K562 (cell line): Measurements from ENCODE around the gene MERTK. TPM values are rescaled to one million over a fixed set of nuclear protein-coding genes. Genes with fewer than 3 reads are reported as not detected.

ENCODE experiments used
- ARID1B ChIP-seq: fragments of 450-650 bp; IDR thresholded peaks from 2 replicates; pipeline ENCODE4 v1.6.1; 2016; ENCODE audit warnings: antibody characterized with exemption, mild to moderate bottlenecking, inconsistent platforms
- ARID2 ChIP-seq: fragments of 450-650 bp; IDR thresholded peaks from 2 replicates; pipeline ENCODE4 v1.6.1; 2017; ENCODE audit warnings: antibody characterized with exemption, mild to moderate bottlenecking
- CAMTA2 ChIP-seq: fragments of 250-450 bp; sonication (Bioruptor Pico); conservative IDR thresholded peaks from 2 replicates; pipeline ENCODE4 v1.5.1; 2022
- CBX8 ChIP-seq: fragments of 200-600 bp; sonication (generic); IDR thresholded peaks from 2 replicates; pipeline ENCODE4 v1.6.1; 2012; ENCODE audit warnings: borderline replicate concordance, mixed run types, low read depth, mild to moderate bottlenecking, moderate library complexity, mixed read lengths, low read length, control low read depth, inconsistent platforms; ENCODE audit not compliant: poor library complexity, severe bottlenecking; ENCODE audit errors: extremely low read depth
- HMGXB4 ChIP-seq: sonication (generic); formaldehyde crosslinking; IDR thresholded peaks from 2 replicates; pipeline ENCODE4 v1.8.1; 2023; ENCODE audit warnings: mild to moderate bottlenecking, missing genetic modification reagents
- MAFG ChIP-seq: fragments of 450-650 bp; conservative IDR thresholded peaks from 2 replicates; pipeline ENCODE4 v1.6.1; 2016; ENCODE audit warnings: missing genetic modification characterization, missing compliant biosample characterization
- NFIX ChIP-seq: fragments of 250-450 bp; sonication (Bioruptor Pico); IDR thresholded peaks from 2 replicates; pipeline ENCODE4 v1.4.0; 2020; ENCODE audit warnings: low read depth, mild to moderate bottlenecking, moderate library complexity
- PHF20 ChIP-seq: fragments of 450-650 bp; IDR thresholded peaks from 2 replicates; pipeline ENCODE4 v1.6.1; 2018; ENCODE audit not compliant: partially characterized antibody
- POLR2AphosphoS2 ChIP-seq: IDR thresholded peaks from 2 replicates; pipeline ENCODE4 v1.6.1; 2012; ENCODE audit warnings: low read length, improper control_type of control experiment
- POLR2AphosphoS5 ChIP-seq: IDR thresholded peaks from 2 replicates; pipeline ENCODE4 v1.6.1; 2011; ENCODE audit warnings: mild to moderate bottlenecking, low read depth, low read length, moderate library complexity; ENCODE audit not compliant: control insufficient read depth, insufficient read depth
- TSHZ1 ChIP-seq: fragments of 250-450 bp; sonication (Bioruptor Pico); IDR thresholded peaks from 2 replicates; pipeline ENCODE4 v1.4.0; 2020; ENCODE audit warnings: mild to moderate bottlenecking, moderate library complexity
- ZNF277 ChIP-seq: fragments of 250-450 bp; sonication (Bioruptor Pico); IDR thresholded peaks from 2 replicates; pipeline ENCODE4 v1.8.0; 2022; ENCODE audit warnings: inconsistent platforms, mild to moderate bottlenecking, moderate library complexity, borderline replicate concordance
- polyA plus RNA-seq, 8 experiments: library from polyadenylated mRNA; depleted of rRNA in 4 of 8; stranded (reverse) in 5 of 8; unstranded in 3 of 8; fragments of >200 nt; fragmentation: Nextera tagmentation in 2 of 8; fragmentation: Illumina TruSeq in 1 of 8; extraction: Ambion mirVana in 2 of 8; extraction: Trizol in 1 of 8; gene quantifications; 2 replicates each; pipeline versions ENCODE4 v1.2.1 to v1.2.3, GENCODE V29; 2011 to 2014; ENCODE audit warnings: inconsistent platforms in 1 of 8, missing spikeins in 1 of 8
- total RNA-seq, 7 experiments: library from RNA; depleted of rRNA in 6 of 7; stranded (reverse); fragments of >200 nt in 6 of 7; fragmentation: Illumina TruSeq in 2 of 7; extraction: Trizol in 2 of 7; gene quantifications; 2 replicates each; pipeline versions ENCODE4 v1.2.1 to v1.2.3, GENCODE V29; 2011 to 2021; ENCODE audit warnings: low replicate concordance in 1 of 7
- TF ChIP-seq, protein P1 (sequence below): sonication (generic); formaldehyde crosslinking; IDR thresholded peaks from 2 replicates; pipeline ENCODE4 v1.8.0; 2022; ENCODE audit warnings: missing genetic modification reagents, mild to moderate bottlenecking, moderate library complexity, borderline replicate concordance
- TF ChIP-seq, protein P2 (sequence below): fragments of 150-350 bp; IDR thresholded peaks from 2 replicates; pipeline ENCODE4 v1.6.1; 2014; ENCODE audit warnings: low read depth, mild to moderate bottlenecking, low read length, borderline replicate concordance
- TF ChIP-seq, protein P3 (sequence below): fragments of 450-650 bp; IDR thresholded peaks from 2 replicates; pipeline ENCODE4 v1.6.1; 2016; ENCODE audit warnings: missing biosample characterization, missing genetic modification characterization

MERTK gene
- total and polyA plus RNA-seq, 9 of the 15 experiments (the other 6 are each of a cell fraction or from before 2014, with no cell fraction given), result 0.23 to 1.6 (median 0.74) TPM

DNA sequence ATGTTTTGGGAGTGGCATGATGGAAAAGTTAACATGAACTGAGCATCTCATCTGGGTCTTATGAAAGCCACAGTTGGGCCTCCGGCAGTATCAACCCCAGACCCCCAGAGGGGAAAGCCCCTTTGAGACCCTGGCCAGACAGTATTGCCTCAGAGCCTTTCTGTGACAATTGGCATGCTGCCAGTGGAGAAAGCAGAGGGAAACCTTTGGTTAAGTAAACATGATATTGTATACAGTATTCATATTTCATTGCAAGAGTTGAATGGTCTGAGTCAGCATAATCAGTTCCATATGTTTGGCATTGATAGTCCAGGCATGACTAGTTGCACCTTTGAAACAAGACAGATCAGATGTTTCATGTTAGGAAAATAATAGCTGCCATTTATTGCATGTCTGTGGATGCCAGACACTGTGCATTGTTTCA lies 20.0 kb downstream of the MERTK start (continued):
- TF ChIP-seq, protein P1, sequence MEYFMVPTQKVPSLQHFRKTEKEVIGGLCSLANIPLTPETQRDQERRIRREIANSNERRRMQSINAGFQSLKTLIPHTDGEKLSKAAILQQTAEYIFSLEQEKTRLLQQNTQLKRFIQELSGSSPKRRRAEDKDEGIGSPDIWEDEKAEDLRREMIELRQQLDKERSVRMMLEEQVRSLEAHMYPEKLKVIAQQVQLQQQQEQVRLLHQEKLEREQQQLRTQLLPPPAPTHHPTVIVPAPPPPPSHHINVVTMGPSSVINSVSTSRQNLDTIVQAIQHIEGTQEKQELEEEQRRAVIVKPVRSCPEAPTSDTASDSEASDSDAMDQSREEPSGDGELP (CRISPR knock-in tag), result peak; percentile 34
- TF ChIP-seq PHF20 (no peak), ARID2 (no peak), HMGXB4 (CRISPR knock-in tag) (no peak), POLR2AphosphoS5 (0 out of 2 replicates have a peak, but pooled peaks have one; percentile 59), NFIX (CRISPR knock-in tag) (peak; percentile 85), TSHZ1 (CRISPR knock-in tag) (no peak), ZNF277 (CRISPR knock-in tag) (no peak), CAMTA2 (CRISPR knock-in tag) (no peak), ARID1B (peak; percentile 94), MAFG (tag) (peak; percentile 99), CBX8 (no peak), POLR2AphosphoS2 (no peak)
- TF ChIP-seq, protein P2, sequence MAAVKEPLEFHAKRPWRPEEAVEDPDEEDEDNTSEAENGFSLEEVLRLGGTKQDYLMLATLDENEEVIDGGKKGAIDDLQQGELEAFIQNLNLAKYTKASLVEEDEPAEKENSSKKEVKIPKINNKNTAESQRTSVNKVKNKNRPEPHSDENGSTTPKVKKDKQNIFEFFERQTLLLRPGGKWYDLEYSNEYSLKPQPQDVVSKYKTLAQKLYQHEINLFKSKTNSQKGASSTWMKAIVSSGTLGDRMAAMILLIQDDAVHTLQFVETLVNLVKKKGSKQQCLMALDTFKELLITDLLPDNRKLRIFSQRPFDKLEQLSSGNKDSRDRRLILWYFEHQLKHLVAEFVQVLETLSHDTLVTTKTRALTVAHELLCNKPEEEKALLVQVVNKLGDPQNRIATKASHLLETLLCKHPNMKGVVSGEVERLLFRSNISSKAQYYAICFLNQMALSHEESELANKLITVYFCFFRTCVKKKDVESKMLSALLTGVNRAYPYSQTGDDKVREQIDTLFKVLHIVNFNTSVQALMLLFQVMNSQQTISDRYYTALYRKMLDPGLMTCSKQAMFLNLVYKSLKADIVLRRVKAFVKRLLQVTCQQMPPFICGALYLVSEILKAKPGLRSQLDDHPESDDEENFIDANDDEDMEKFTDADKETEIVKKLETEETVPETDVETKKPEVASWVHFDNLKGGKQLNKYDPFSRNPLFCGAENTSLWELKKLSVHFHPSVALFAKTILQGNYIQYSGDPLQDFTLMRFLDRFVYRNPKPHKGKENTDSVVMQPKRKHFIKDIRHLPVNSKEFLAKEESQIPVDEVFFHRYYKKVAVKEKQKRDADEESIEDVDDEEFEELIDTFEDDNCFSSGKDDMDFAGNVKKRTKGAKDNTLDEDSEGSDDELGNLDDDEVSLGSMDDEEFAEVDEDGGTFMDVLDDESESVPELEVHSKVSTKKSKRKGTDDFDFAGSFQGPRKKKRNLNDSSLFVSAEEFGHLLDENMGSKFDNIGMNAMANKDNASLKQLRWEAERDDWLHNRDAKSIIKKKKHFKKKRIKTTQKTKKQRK, result no peak
- TF ChIP-seq, protein P3, sequence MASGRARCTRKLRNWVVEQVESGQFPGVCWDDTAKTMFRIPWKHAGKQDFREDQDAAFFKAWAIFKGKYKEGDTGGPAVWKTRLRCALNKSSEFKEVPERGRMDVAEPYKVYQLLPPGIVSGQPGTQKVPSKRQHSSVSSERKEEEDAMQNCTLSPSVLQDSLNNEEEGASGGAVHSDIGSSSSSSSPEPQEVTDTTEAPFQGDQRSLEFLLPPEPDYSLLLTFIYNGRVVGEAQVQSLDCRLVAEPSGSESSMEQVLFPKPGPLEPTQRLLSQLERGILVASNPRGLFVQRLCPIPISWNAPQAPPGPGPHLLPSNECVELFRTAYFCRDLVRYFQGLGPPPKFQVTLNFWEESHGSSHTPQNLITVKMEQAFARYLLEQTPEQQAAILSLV, result no peak
